ENCODE results near the gene CRACR2B.

DNA sequence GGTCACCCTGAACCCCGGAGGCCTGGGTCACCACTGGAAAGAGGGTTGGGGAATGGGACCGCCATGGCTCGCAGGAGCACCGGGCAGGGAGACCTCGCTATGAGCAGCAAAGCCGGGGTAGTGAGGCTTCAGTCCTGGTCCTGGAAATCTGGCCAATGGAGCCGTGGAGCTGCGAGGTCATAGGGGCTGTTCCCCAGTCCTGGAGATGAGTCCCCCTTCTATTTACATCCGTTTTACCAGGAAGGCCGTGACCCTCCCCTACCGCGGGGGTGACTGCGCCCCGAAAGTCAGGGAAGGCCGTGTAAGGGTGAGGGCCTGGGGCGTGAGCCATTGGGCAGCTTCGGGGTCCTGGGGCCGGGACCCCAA is 23.1 kb upstream of the CRACR2B start:
- TF ChIP-seq NFRKB (IDR thresholded peaks at IDR 0.05): no peak
- TF ChIP-seq FOXA1 (IDR thresholded peaks at IDR 0.05): no peak
- no peak for TF ChIP-seq PKNOX1 (IDR thresholded peaks at IDR 0.05)
- TF ChIP-seq ELF4 (IDR thresholded peaks at IDR 0.05): no peak
- TF ChIP-seq CTBP1 (IDR thresholded peaks at IDR 0.05; ENCODE audit: borderline replicate concordance): no peak
- TF ChIP-seq FOXK2 (IDR thresholded peaks at IDR 0.05): no peak
- no peak for TF ChIP-seq FOXM1 (IDR thresholded peaks at IDR 0.05; ENCODE audit: borderline replicate concordance)
- no peak for TF ChIP-seq L3MBTL2 (conservative IDR thresholded peaks at IDR 0.05)
- no peak for TF ChIP-seq LEF1 (IDR thresholded peaks at IDR 0.05; ENCODE audit: borderline replicate concordance)
- no peak for TF ChIP-seq BHLHE40 (IDR thresholded peaks at IDR 0.05; ENCODE audit: borderline replicate concordance)
- TF ChIP-seq HDGF (IDR thresholded peaks at IDR 0.05; ENCODE audit: borderline replicate concordance): no peak
- TF ChIP-seq SUZ12 (IDR thresholded peaks at IDR 0.05): no peak
- no peak for TF ChIP-seq SP1 (IDR thresholded peaks at IDR 0.05)
- no peak for TF ChIP-seq TARDBP (IDR thresholded peaks at IDR 0.05)

Data from HEK293T (cell line).